Measurements from ENCODE around the gene SLC1A1.

DNA sequence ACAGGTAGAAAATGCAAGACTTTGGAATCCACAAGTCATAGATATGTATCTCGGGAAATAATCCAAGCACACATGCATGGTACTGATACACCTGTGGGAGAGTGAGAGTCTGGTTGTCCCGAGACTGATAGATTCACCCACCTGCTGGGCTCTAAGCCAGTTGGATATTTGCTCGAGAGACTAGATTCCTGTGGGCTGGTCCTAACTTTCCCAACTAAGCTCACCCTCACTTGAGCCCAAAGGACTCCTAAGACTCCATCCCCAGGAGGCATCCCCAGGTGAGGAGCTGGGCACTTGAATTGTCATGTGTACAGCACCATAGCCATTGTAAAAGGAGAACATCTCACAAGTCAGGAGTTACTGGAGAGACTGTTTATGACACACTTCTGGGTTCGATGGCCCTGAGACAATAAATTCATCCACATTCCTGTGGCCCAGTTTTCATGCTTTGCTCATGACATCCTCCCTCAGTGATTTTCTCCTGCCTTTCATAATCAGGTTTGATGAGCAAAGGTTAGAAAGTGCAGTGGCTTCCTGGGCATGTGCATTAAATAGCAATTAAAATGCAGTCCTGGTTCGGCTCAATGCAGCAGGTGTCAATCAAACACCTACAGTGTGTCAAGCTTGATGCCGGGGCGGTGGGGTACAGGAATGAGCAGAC is 18.1 kb downstream of the SLC1A1 start:
- TF ChIP-seq SIN3A (IDR thresholded peaks at IDR 0.05; ENCODE audit: borderline replicate concordance, insufficient read depth, low read length) (no peak), TAF1 (IDR thresholded peaks at IDR 0.05; ENCODE audit: borderline replicate concordance, insufficient read depth, low read length) (no peak), POLR2AphosphoS5 (IDR thresholded peaks at IDR 0.05; ENCODE audit: low read depth, low read length) (no peak), FOXP2 (optimal IDR thresholded peaks at IDR 0.05; ENCODE audit: borderline replicate concordance, extremely low read depth, extremely low read length, insufficient read depth) (no peak)
- TF ChIP-seq, protein P1, sequence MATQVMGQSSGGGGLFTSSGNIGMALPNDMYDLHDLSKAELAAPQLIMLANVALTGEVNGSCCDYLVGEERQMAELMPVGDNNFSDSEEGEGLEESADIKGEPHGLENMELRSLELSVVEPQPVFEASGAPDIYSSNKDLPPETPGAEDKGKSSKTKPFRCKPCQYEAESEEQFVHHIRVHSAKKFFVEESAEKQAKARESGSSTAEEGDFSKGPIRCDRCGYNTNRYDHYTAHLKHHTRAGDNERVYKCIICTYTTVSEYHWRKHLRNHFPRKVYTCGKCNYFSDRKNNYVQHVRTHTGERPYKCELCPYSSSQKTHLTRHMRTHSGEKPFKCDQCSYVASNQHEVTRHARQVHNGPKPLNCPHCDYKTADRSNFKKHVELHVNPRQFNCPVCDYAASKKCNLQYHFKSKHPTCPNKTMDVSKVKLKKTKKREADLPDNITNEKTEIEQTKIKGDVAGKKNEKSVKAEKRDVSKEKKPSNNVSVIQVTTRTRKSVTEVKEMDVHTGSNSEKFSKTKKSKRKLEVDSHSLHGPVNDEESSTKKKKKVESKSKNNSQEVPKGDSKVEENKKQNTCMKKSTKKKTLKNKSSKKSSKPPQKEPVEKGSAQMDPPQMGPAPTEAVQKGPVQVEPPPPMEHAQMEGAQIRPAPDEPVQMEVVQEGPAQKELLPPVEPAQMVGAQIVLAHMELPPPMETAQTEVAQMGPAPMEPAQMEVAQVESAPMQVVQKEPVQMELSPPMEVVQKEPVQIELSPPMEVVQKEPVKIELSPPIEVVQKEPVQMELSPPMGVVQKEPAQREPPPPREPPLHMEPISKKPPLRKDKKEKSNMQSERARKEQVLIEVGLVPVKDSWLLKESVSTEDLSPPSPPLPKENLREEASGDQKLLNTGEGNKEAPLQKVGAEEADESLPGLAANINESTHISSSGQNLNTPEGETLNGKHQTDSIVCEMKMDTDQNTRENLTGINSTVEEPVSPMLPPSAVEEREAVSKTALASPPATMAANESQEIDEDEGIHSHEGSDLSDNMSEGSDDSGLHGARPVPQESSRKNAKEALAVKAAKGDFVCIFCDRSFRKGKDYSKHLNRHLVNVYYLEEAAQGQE (IDR thresholded peaks at IDR 0.05; ENCODE audit: insufficient read depth in 1 of 2, low read depth in 2 of 2, low read length in 2 of 2), result no peak

Data from PFSK-1 (cell line).